CD4-positive, alpha-beta memory T cell (primary cell): ENCODE measurements around the gene SLBP. TPM values are rescaled to one million over a fixed set of nuclear protein-coding genes. Genes with fewer than 3 reads are reported as not detected.
A peak's percentile ranks its signal among the peaks of the same experiment; 100 is the strongest.

Experiments used
- CTCF ChIA-PET: fragments of 350-600 bp; sonication (Branson Sonifier 250); formaldehyde crosslinking; loops from one replicate; lab custom pipeline; 2021; ENCODE audit warnings: inconsistent platforms; ENCODE audit not compliant: partially characterized antibody; lab: Charles Lee
- POLR2A ChIA-PET: fragments of 350-600 bp; sonication (Branson Sonifier 250); formaldehyde crosslinking; loops from one replicate; lab custom pipeline; 2021; ENCODE audit not compliant: partially characterized antibody; lab: Charles Lee
- DNase-seq, 5 donors: peaks; one replicate each; pipeline versions ENCODE4 v3.0.0 to v3.0.0-alpha.2; 2020 to 2022; ENCODE audit warnings: mixed read lengths in 1 of 5
- H3K27ac ChIP-seq: one replicate; pipeline ENCODE4 v1.7.0; 2013; ENCODE audit warnings: low read depth, low read length
- H3K27me3 ChIP-seq: 2 replicates; pipeline ENCODE4 v1.7.0; 2013; ENCODE audit warnings: mild to moderate bottlenecking, low read length, moderate library complexity; ENCODE audit not compliant: insufficient read depth
- H3K36me3 ChIP-seq: 2 replicates; pipeline ENCODE4 v1.7.0; 2013; ENCODE audit warnings: mild to moderate bottlenecking, low read length, moderate library complexity; ENCODE audit not compliant: insufficient read depth
- H3K4me1 ChIP-seq: 2 replicates; pipeline ENCODE4 v1.7.0; 2013; ENCODE audit warnings: mild to moderate bottlenecking, low read length, moderate library complexity; ENCODE audit not compliant: insufficient read depth
- H3K4me3 ChIP-seq, 2 donors: one replicate each; pipeline ENCODE4 v1.7.0; 2013; ENCODE audit warnings: low read length in 2 of 2, mild to moderate bottlenecking in 1 of 2
- H3K9me3 ChIP-seq, 2 donors: one replicate each; pipeline ENCODE4 v1.7.0; 2013; ENCODE audit warnings: low read length in 2 of 2, control low read depth in 1 of 2; ENCODE audit not compliant: control insufficient read depth in 1 of 2
- H3K27ac Mint-ChIP-seq, 7 donors: one replicate each; pipeline ENCODE4 v1.8.0; 2020 to 2021; ENCODE audit warnings: mixed read lengths in 7 of 7, mild to moderate bottlenecking in 6 of 7, inconsistent platforms in 3 of 7, moderate library complexity in 3 of 7
- H3K27me3 Mint-ChIP-seq, 2 donors: one replicate each; pipeline ENCODE4 v1.8.0; 2020 to 2021; ENCODE audit warnings: mixed read lengths in 2 of 2
- H3K36me3 Mint-ChIP-seq, 2 donors: one replicate each; pipeline ENCODE4 v1.8.0; 2020 to 2021; ENCODE audit warnings: mixed read lengths in 2 of 2, inconsistent platforms in 1 of 2, mild to moderate bottlenecking in 1 of 2
- H3K4me1 Mint-ChIP-seq, 4 donors: one replicate each; pipeline ENCODE4 v1.8.0; 2020 to 2021; ENCODE audit warnings: mixed read lengths in 4 of 4, mild to moderate bottlenecking in 1 of 4
- H3K4me3 Mint-ChIP-seq, 8 donors: one replicate each; pipeline ENCODE4 v1.8.0; 2020 to 2021; ENCODE audit warnings: mixed read lengths in 8 of 8, mild to moderate bottlenecking in 7 of 8, moderate library complexity in 6 of 8, inconsistent platforms in 3 of 8
- H3K9me3 Mint-ChIP-seq, 8 donors: one replicate each; pipeline ENCODE4 v1.8.0; 2020 to 2021; ENCODE audit warnings: mixed read lengths in 8 of 8, mild to moderate bottlenecking in 5 of 8, inconsistent platforms in 3 of 8, moderate library complexity in 1 of 8
- intact Hi-C: fragments of 100-400 bp; cut with micrococcal nuclease; formaldehyde crosslinking; loops from one replicate; pipeline ENCODE4 v1.15.1; 2023
- polyA plus RNA-seq, 2 donors: library from polyadenylated mRNA; unstranded; fragments of 300-500 nt; fragmentation: Illumina TruSeq; gene quantifications; one replicate each; pipeline ENCODE4 v1.2.3, GENCODE V29; 2021
- total RNA-seq, 2 experiments: library from RNA; stranded (reverse); gene quantifications; one replicate each; pipeline ENCODE4 v1.2.3, GENCODE V29; 2021

Gene SLBP
- total and polyA plus RNA-seq, 4 experiments from 2014 or later = 41.8 to 71.6 (median 58.0) TPM

DNA sequence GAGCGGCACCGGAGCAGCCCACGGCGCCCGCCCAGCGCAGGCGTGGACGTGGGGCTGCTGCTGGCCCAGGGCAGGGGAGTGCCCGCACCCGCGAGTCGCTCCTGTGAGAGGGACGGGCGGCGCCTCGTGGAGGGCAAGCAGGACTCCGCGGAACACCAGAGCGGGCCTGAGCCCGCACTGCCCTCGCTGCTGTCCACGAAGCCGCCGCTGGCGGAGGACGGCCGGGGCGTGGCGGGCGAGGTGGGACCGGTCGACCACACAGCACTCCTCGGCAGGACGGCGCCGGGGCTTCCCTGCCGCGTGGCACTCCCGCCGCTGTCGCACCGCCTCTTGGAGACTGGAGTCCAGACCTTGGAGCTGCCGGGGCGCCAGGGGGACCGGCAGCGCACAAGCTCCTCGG, 57.0 kb downstream of the SLBP start:
- Histone ChIP-seq H3K4me3 (no peak overlapping the region), H3K9me3 (no peaks in the 10 kb centered on the region), H3K36me3 (no peaks in the 10 kb centered on the region), H3K27ac (no peak overlapping the region), H3K4me1 (no peaks in the 10 kb centered on the region), H3K27me3 (no peaks in the 10 kb centered on the region)
- Mint-ChIP-seq H3K27ac (no peak overlapping the region), H3K36me3 (no peaks in the 10 kb centered on the region), H3K27me3 (no peaks in the 10 kb centered on the region), H3K4me1 (no peaks in the 10 kb centered on the region), H3K9me3 (no peaks in the 10 kb centered on the region), H3K4me3 (no peak overlapping the region)
- no peak for DNase-seq
- ChIA-PET CTCF (no interaction called here), POLR2A (no interaction called here)
- intact Hi-C loops = no loop called here

- Mint-ChIP-seq H3K9me3 (no peaks in the 10 kb centered on the region), H3K27me3 (no peaks in the 10 kb centered on the region), H3K27ac (peak overlapping the region in 1 of 7 donors; percentile 29), H3K4me1 (no peaks in the 10 kb centered on the region), H3K4me3 (no peak overlapping the region), H3K36me3 (no peaks in the 10 kb centered on the region)
- no peak for DNase-seq
- H3K4me3 ChIP-seq = no peak overlapping the region
- no peaks in the 10 kb centered on the region for H3K36me3 ChIP-seq
- ChIA-PET CTCF (no interaction called here), POLR2A (no interaction called here)
- intact Hi-C loops = no loop called here
- H3K27ac ChIP-seq = no peak overlapping the region
- H3K9me3 ChIP-seq = no peaks in the 10 kb centered on the region
- H3K4me1 ChIP-seq = no peaks in the 10 kb centered on the region
- H3K27me3 ChIP-seq = no peaks in the 10 kb centered on the region
Observed at GRCh38 chr4:1654216-1654955, 57.7 kb downstream of the SLBP start.

DNA sequence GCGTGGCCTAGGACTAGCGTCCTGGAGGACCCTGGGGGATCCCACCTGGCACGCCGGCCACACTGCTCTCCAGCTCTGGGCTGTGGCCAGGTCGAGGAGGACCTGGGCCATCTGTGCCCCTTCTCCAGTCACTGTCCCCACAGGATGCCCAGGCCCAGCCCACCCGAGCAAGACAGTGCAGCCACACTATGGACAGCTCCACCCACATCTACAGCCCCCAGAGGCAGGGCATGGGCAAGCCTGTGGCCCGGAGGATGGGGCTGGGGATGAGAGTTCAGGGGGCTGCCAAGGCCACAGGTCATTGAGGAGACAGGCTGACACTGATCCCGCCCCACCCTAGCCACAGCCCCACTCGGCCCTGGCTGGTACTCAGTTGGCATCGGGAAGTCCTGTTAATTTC, 58.3 kb downstream of the SLBP start:
- ChIA-PET POLR2A (no interaction called here), CTCF (no interaction called here)
- no peaks in the 10 kb centered on the region for H3K27me3 Mint-ChIP-seq
- H3K27ac Mint-ChIP-seq = no peak overlapping the region
- no peaks in the 10 kb centered on the region for H3K4me1 Mint-ChIP-seq
- Histone ChIP-seq H3K27ac (no peak overlapping the region), H3K4me3 (no peak overlapping the region), H3K36me3 (no peaks in the 10 kb centered on the region), H3K4me1 (no peaks in the 10 kb centered on the region), H3K9me3 (no peaks in the 10 kb centered on the region), H3K27me3 (no peaks in the 10 kb centered on the region)
- intact Hi-C loops = no loop called here
- DNase-seq = no peak
- H3K4me3 Mint-ChIP-seq = no peak overlapping the region
- no peaks in the 10 kb centered on the region for H3K36me3 Mint-ChIP-seq
- H3K9me3 Mint-ChIP-seq = no peaks in the 10 kb centered on the region

DNA sequence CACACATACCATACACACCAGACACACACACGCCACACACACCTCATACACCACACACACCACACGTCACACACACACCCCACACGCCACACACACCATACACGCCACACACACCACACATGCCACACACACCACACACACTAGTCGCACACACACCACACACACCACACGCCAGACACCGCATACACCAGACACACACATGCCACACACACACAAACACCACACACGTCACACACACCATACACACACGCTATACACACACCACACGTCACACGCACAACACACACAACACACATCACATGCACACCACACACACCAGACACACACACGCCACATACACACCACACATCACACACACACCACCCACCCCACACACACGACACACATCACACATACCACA, 60.0 kb downstream of the SLBP start:
- Histone ChIP-seq H3K9me3 (no peaks in the 10 kb centered on the region), H3K27ac (no peak overlapping the region), H3K36me3 (no peaks in the 10 kb centered on the region), H3K27me3 (no peaks in the 10 kb centered on the region), H3K4me3 (no peak overlapping the region), H3K4me1 (no peaks in the 10 kb centered on the region)
- no peak overlapping the region for H3K27ac Mint-ChIP-seq
- H3K4me3 Mint-ChIP-seq = no peak overlapping the region
- intact Hi-C loops = no loop called here
- ChIA-PET POLR2A (no interaction called here), CTCF (no interaction called here)
- DNase-seq = no peak
- H3K4me1 Mint-ChIP-seq = peaks cover 0 to 6% (median 3%) of the 10 kb centered on the region in 4 donors
- H3K27me3 Mint-ChIP-seq = no peaks in the 10 kb centered on the region
- no peaks in the 10 kb centered on the region for H3K36me3 Mint-ChIP-seq
- peaks cover 0 to 1% (median 0%) of the 10 kb centered on the region in 8 donors for H3K9me3 Mint-ChIP-seq

GRCh38 chr4:1651609-1652008, 60.5 kb downstream of the SLBP start:
- no peak overlapping the region for H3K27ac ChIP-seq
- no peaks in the 10 kb centered on the region for H3K36me3 ChIP-seq
- Mint-ChIP-seq H3K36me3 (no peaks in the 10 kb centered on the region), H3K27me3 (no peaks in the 10 kb centered on the region), H3K27ac (peak overlapping the region in 1 of 7 donors; percentile 42), H3K4me1 (peaks cover 0 to 6% (median 3%) of the 10 kb centered on the region in 4 donors), H3K4me3 (no peak overlapping the region), H3K9me3 (peaks cover 0 to 1% (median 0%) of the 10 kb centered on the region in 8 donors)
- no peaks in the 10 kb centered on the region for H3K4me1 ChIP-seq
- CTCF ChIA-PET = no interaction called here
- H3K4me3 ChIP-seq = no peak overlapping the region
- H3K27me3 ChIP-seq = no peaks in the 10 kb centered on the region
- POLR2A ChIA-PET = no interaction called here
- intact Hi-C loops = no loop called here
- DNase-seq = no peak
- no peaks in the 10 kb centered on the region for H3K9me3 ChIP-seq

- Mint-ChIP-seq H3K27ac (peak overlapping the region in 2 of 7 donors; percentile 22 to 55), H3K4me3 (no peak overlapping the region), H3K4me1 (peaks cover 0 to 6% (median 3%) of the 10 kb centered on the region in 4 donors), H3K27me3 (no peaks in the 10 kb centered on the region), H3K36me3 (no peaks in the 10 kb centered on the region), H3K9me3 (peaks cover 0 to 1% (median 0%) of the 10 kb centered on the region in 8 donors)
- Histone ChIP-seq H3K4me3 (no peak overlapping the region), H3K9me3 (no peaks in the 10 kb centered on the region), H3K27me3 (no peaks in the 10 kb centered on the region), H3K27ac (no peak overlapping the region), H3K36me3 (no peaks in the 10 kb centered on the region), H3K4me1 (no peaks in the 10 kb centered on the region)
- DNase-seq = no peak
- POLR2A ChIA-PET = no interaction called here
- intact Hi-C loops = no loop called here
- CTCF ChIA-PET = no interaction called here
Observed at GRCh38 chr4:1648962-1649361, 63.2 kb downstream of the SLBP start.

GRCh38 chr4:1647432-1647831, 64.7 kb downstream of the SLBP start:
- CTCF ChIA-PET = interaction anchor here (1.1 to 1.2 kb wide), 2 partner anchors 46 to 516 kb away, joined by 3 read pairs; no protein-coding TSS in a partner anchor
- DNase-seq = no peak

More at GRCh38 chr4:1647432-1647831, 64.7 kb downstream of the SLBP start:
- peak overlapping the region in 4 of 7 donors; percentile 12 to 84 (median 54) for H3K27ac Mint-ChIP-seq
- no peaks in the 10 kb centered on the region for H3K27me3 Mint-ChIP-seq
- no peaks in the 10 kb centered on the region for H3K36me3 Mint-ChIP-seq
- Histone ChIP-seq H3K36me3 (no peaks in the 10 kb centered on the region), H3K4me1 (no peaks in the 10 kb centered on the region), H3K9me3 (no peaks in the 10 kb centered on the region), H3K27me3 (no peaks in the 10 kb centered on the region), H3K4me3 (no peak overlapping the region), H3K27ac (no peak overlapping the region)
- H3K9me3 Mint-ChIP-seq = peaks cover 0 to 1% (median 0%) of the 10 kb centered on the region in 8 donors
- intact Hi-C loops = no loop called here
- POLR2A ChIA-PET = no interaction called here
- H3K4me1 Mint-ChIP-seq = peaks cover 0 to 6% (median 3%) of the 10 kb centered on the region in 4 donors
- no peak overlapping the region for H3K4me3 Mint-ChIP-seq
